NCI-H345 (cell line): ENCODE results near the gene SLC44A3.

Experiments
- DNase-seq: peaks from one replicate; lab custom pipeline; 2025; lab: John Stamatoyannopoulos, UW

The SLC44A3 gene

DNA sequence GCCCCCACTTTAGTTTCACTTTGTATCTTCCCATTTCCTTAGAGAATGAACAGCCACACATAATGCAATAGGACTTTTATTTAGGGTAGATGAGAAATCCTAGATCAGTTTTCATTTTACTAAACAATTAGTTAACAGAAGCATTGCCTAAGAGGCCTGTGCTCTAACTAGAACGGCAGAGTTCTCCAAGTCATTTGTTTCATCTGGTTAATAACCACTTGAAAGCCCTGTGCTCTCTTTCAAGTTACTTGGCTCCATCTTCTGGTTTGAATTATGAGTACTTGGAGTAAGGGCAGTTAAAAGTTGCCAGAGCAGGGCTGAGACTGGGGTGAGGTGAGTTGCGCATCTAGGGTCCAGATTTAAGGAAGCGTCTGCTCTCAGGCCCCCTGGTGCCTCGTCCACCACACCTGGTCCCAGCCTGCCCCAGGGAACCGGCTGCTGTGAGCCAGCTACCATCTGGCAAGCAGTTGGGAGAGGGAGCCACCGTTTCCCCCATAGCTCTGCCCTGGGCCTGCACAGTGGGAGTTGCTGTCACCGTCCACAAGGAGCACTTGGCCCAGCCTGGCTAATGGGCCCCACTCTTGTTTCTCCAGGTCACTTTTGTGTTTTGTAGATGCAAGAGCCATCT, 18.1 kb upstream of the SLC44A3 start:
- peak; percentile 60 for DNase-seq

GRCh38 chr1:94803106-94803505, 17.1 kb upstream of the SLC44A3 start:
- DNase-seq, result no peak

DNA sequence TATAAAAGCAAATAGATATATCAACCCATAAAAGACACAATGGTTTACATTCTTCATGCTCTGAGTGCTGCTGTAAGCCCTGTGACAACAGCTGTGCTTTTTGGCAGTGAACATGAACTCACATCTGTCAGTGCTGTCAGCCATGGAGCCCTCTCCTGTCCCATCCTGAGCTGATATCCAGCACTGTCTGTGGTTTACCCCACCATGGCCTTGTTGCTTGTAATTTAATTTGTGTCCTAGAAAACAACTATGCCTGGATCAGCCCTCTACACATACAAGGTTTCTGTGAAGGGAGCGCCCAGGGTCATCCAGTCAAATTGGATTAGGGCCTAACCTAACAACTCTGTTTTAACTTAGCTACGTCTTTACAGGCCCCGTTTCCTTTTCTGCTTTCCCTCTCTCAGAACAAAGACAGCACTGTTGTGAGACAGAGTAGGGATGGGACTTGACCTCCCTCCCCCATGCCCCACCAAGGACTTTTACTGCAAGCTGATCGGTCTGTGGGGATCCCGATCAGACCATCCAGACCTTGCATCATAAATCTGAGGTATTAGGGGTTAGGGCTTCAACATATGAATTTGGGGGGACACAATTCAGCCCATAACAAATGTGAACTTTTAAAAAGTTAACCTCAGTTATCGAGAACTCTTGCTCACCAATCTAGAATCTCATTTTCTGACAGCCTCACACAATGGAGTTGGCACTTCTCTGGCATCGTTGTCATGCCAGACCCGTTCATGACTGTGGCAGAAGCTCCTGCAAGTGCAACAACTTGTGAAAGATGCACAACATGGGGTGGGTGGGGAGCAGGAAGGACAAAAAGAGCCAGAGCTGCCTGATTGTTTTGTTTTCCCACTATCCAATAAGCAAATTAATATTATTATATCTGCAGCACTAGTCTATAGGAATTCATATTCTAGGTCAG, 16.4 kb upstream of the SLC44A3 start:
- DNase-seq, result peak; percentile 12

DNA sequence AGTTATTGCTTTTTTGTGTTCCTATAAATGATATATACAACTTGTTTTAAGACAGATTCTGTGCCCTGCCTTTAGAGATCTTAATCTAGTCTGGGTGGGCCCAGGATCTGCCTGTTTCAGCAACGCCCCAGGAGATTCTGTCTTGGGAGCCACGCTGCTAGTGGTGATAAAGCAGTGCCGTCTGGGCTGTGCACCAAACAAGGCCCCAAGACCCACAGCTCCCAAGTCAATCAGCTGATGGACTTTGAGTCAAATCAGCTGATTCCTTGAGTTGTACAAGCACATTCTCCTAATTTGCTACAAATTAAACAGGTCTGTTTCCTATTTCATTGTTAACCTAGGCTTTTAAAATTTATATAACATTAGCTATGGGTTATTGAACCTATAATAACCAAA, 15.7 kb upstream of the SLC44A3 start:
- DNase-seq, result no peak

GRCh38 chr1:94805912-94806311, 14.2 kb upstream of the SLC44A3 start:
- DNase-seq, result peak; percentile 58

- DNase-seq, result no peak
Measured at GRCh38 chr1:94806441-94806871, 13.7 kb upstream of the SLC44A3 start.

DNA sequence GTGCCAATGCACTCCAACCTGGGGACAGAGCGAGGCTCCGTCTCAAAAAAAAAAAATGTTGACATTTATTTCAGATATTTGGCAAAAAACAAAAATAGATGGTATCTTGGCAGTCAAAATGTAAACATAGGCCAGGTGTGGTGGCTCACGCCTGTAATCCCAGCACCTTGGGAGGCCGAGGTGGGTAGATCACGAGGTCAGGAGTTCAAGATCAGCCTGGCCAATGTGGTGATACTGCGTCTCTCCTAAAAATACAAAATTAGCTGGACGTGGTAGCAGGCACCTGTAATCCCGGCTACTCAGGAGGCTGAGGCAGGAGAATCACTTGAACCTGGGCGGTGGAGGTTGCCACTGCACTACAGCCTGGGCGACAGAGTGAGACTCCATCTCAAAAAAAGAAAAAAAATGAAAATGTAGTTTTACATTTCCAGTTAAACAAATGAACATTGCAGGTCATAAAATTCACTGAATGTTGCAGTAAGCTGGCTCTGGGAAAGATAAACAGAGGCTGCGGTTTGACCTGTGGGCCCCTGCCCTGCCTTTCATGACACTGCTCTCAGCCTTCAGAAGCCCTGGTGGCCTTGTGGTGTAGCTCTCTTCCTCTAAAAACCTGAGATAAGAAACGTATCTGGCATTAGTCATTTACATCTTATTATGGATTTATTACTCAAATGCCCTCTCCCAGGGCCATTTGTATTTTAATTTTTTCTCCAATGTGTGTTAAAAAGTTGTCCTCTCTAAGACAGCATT, 12.2 kb upstream of the SLC44A3 start:
- DNase-seq, result no peak

- no peak for DNase-seq
Measured at GRCh38 chr1:94808669-94809068, 11.5 kb upstream of the SLC44A3 start.

DNA sequence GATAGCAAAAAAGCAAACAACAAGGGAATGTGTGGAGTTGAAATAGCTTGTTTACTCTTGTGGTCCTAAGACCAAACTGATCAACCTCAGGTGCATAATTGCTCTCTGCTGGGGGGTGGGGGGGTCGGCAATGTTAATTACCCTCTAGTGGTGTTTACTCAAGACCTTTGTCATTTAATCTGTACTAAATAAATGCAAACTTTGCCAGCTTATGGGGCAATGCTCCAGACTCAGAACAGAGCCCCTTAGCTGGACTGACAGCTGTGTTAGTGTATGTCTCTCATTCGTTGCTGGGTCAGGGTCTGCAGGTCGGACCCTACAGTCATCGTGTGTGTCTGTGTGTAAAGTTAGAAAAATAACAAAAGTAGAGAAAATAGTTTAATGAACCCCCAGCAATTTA, 7.2 kb upstream of the SLC44A3 start:
- DNase-seq, result peak; percentile 69

GRCh38 chr1:94816030-94816429, 4.1 kb upstream of the SLC44A3 start:
- no peak for DNase-seq

DNA sequence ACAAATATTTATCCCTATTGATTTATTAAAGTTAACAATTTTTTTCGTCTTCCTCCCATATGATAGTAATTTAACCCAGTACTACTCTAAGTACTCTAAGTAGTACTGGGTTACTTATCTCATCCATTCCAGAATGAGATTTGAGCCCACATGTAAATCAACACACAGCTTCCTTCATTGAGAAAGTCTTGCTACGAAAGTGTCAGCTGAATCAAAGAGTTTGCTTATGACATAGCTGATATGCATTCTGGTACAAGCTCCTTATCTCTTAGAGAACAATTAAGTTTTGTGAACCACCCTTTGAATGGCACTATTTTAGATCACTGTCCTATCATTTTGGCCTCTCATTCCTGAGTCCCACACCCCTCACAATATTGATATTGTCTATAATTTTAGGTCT, 2.4 kb upstream of the SLC44A3 start:
- DNase-seq, result no peak

DNA sequence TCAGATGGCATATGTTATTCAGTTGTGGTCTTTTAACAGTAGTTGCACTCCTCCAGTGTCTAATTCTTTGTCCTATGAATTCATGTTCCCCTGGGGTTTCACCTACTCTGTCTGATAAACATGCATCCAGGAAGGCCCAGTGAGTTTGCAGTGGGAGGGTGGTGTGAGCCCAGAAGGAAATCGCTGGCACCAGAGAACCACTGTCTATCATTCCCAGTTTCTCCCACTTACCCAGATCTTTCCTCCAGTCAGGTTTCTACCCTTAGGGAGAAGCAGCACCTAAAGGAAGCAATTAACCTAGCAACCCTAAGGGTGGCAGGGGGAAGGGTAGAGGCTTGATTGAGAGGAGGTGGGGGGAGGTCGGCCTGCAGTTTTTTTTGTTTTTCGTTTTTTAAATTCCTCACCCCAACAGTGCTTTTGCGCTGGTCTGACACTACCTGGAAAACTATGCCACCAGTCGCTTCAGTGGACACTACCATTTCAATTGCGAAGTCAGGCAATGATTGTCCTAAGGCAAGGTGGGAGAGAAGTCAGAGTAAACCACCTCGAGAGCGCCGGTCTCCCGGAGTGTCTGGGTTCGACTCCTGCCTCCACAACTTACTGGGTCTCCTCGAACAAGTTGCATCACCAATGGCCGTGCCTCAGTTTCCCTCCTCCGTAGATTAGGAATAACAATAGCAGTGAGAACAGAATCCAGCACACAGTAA, 766 bp upstream of the SLC44A3 start:
- DNase-seq, result peak; percentile 45

DNA sequence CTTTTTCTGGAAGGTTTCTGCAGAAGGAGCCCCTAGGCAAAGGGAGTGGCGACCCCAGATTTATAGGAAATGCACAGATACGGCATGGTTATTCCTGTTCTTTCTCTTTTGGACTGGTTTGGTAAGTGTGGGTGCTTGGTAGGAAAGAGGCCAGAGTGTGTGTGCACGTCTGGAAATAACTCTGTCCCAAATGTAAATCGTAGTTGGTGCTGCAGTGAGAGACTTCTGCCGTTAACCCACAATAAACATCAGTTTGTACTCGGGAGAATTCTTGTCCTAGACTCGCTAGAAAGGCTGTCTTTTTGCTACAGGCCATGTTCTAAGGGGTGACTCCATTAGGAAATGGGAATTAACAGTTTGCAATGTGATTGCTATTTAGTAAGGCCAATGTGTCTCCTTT, 779 bp downstream of the SLC44A3 start:
- peak; percentile 14 for DNase-seq

DNA sequence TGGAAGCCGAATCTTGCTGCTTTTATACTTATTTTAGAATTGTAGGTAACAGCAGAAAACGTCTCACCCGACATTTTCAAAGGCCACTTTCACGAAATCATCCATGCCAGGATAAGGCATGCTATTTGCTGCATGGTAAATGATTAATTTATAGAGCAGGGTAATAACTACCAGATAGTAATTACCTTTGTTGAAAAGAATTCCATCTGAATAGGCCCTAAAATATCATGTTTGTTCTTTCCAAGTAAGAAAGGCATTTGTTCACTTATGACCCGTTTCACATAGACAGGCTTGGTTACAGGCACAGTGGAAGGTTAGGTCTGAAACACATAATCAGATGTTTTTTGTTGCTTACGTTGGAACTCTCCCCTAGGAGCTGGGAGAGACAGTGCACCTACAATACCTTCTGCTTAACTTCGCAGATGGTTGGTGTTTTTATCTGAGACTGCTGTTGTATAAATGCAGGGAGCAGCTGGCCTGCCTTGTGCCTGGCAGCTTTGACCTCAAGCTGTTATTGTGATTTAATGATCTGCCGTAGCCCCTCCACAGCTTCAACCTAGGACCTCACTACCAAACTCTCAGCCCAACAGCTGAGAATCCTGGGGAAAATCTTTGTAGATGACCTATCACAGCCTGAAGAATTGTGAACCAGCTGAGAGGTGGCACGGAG, 1.6 kb downstream of the SLC44A3 start:
- peak; percentile 13 for DNase-seq

DNA sequence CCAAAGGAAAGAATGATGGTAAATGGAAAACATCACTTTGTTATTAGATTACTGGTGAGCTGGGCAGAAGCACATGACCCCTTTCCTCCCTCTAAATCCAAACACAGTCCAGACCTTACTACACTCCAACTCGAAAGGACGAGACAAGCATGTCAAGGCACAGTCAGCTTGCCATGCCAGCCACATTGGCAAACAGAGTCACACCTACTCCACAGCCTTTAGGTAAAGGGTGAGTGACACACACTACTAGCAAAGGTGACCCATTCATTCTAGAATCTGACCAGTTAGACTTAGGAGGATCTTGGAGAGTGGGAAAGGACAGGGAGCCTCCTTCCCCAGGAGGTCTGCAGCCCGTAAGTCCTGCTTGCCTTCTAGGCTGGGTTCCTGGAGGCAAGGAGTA, 3.0 kb downstream of the SLC44A3 start:
- DNase-seq, result no peak

DNA sequence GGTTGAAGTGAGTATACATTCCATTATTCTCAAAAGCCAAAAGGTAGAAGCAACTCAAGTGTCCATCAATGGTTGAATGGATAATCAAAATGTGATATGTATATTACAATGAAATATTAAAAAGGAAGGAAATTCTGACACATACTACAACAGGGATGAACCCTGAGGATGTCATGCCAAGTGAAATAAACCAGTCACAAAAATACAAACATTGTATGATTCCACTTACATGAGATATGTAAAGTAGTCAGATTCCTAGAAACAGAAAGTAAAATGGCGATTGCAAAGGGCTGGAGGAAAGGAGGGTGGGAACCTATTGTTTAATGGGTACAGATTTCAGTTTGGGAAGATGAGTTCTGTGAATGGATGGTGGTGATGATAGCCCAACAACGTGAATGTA, 5.8 kb downstream of the SLC44A3 start:
- no peak for DNase-seq

- DNase-seq, result no peak
Measured at GRCh38 chr1:94827434-94827833, 7.3 kb downstream of the SLC44A3 start.

DNA sequence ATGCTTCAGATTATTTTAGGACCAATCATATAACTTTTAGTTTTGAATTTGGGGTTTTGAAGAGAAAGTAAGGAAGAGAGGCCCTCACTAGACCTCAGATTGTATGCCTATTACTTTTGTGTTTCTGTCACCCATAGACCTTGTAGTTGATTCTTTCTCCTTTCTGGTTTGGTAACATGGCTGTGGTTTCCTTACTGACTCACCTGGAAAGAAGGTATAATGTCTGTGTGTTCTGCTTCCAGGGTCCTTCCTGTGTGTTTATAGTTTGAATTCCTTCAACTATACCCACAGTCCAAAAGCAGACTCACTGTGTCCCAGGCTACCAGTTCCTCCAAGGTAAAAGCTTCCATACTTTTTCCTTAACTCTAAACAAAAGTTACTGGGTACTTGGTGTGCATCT, 8.1 kb downstream of the SLC44A3 start:
- no peak for DNase-seq

DNA sequence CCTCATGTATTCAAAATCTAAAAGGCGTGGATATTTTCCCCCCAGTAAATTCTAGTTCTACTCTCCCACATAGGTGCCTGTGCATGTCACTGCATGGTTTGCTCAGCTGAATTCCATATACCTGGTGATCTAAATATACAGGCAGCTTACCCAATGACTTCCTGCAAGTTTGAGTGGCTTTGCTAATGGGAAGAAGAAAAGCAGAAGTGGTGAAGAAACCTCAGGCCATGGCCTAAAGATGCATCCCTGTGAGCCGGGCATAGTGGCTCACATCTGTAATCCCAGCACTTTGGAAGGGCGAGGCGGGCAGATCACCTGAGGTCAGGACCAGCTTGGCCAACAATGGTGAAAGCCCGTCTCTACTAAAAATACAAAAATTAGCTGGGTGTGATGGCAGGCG, 11.5 kb downstream of the SLC44A3 start:
- DNase-seq, result no peak

- DNase-seq, result no peak
Measured at GRCh38 chr1:94832446-94832845, 12.3 kb downstream of the SLC44A3 start.

- no peak for DNase-seq
Measured at GRCh38 chr1:94832931-94833585, 12.9 kb downstream of the SLC44A3 start.
